Liver (tissue), 9 donors: ENCODE results near the gene TOMM22. TPM values are rescaled to one million over a fixed set of nuclear protein-coding genes. Genes with fewer than 3 reads are reported as not detected.

Experiments used
- DNase-seq: peaks from one replicate; pipeline ENCODE4 v3.0.0-alpha.2; 2017; ENCODE audit warnings: low spot score
- H3K27ac ChIP-seq, 2 donors: one replicate each; pipeline ENCODE4 v1.7.0; 2013; ENCODE audit warnings: inconsistent platforms in 2 of 2, low read length in 2 of 2, control low read depth in 1 of 2, low read depth in 1 of 2, mild to moderate bottlenecking in 1 of 2
- H3K27me3 ChIP-seq, 4 donors: one replicate each; pipeline versions ENCODE4 v1.6.1 to v1.7.0; 2013; ENCODE audit warnings: low read length in 3 of 4, inconsistent platforms in 1 of 4, mild to moderate bottlenecking in 1 of 4, moderate library complexity in 1 of 4; ENCODE audit not compliant: control insufficient read depth in 4 of 4, insufficient read depth in 4 of 4
- H3K36me3 ChIP-seq, 4 donors: one replicate each; pipeline versions ENCODE4 v1.6.1 to v1.7.0; 2013; ENCODE audit warnings: low read length in 3 of 4, mild to moderate bottlenecking in 3 of 4, low read depth in 1 of 4, moderate library complexity in 1 of 4; ENCODE audit not compliant: control insufficient read depth in 4 of 4, insufficient read depth in 3 of 4
- H3K4me1 ChIP-seq, 4 donors: one replicate each; pipeline versions ENCODE4 v1.6.1 to v1.7.0; 2013; ENCODE audit warnings: low read length in 3 of 4, mild to moderate bottlenecking in 3 of 4, moderate library complexity in 1 of 4; ENCODE audit not compliant: control insufficient read depth in 4 of 4, insufficient read depth in 4 of 4
- H3K4me3 ChIP-seq, 3 donors: one replicate each; pipeline versions ENCODE4 v1.6.1 to v1.7.0; 2013; ENCODE audit warnings: low read length in 3 of 3, control low read depth in 1 of 3, low read depth in 1 of 3, mild to moderate bottlenecking in 1 of 3
- H3K9ac ChIP-seq, 2 donors: one replicate each; pipeline ENCODE4 v1.7.0; 2013; ENCODE audit warnings: low read length in 2 of 2, mild to moderate bottlenecking in 2 of 2, moderate library complexity in 2 of 2, control low read depth in 1 of 2, low read depth in 1 of 2
- H3K9me3 ChIP-seq, 4 donors: one replicate each; pipeline versions ENCODE4 v1.6.1 to v1.7.0; 2013; ENCODE audit warnings: low read length in 3 of 4; ENCODE audit not compliant: control insufficient read depth in 4 of 4
- ATF3 ChIP-seq: IDR thresholded peaks from 2 replicates; pipeline ENCODE4 v1.6.1; 2016; ENCODE audit warnings: antibody characterized with exemption
- CTCF ChIP-seq: fragments of 150-350 bp; IDR thresholded peaks from 2 replicates; pipeline ENCODE4 v1.5.1; 2017; ENCODE audit warnings: improper control_type of control experiment, low read depth, low read length; ENCODE audit not compliant: missing input control
- GABPA ChIP-seq, 2 donors: IDR thresholded peaks in 1 of 2; conservative IDR thresholded peaks in 1 of 2; 2 replicates each; pipeline ENCODE4 v1.6.1; 2016; ENCODE audit warnings: antibody characterized with exemption in 2 of 2, mild to moderate bottlenecking in 1 of 2, moderate library complexity in 1 of 2
- HNF4A ChIP-seq, 2 donors: conservative IDR thresholded peaks; 2 replicates each; pipeline ENCODE4 v1.6.1; 2016; ENCODE audit warnings: antibody characterized with exemption in 2 of 2, mild to moderate bottlenecking in 2 of 2
- JUND ChIP-seq, 2 donors: IDR thresholded peaks; 2 replicates each; pipeline ENCODE4 v1.6.1; 2016; ENCODE audit warnings: antibody characterized with exemption in 2 of 2
- MAX ChIP-seq: IDR thresholded peaks from 2 replicates; pipeline ENCODE4 v1.6.1; 2016; ENCODE audit warnings: antibody characterized with exemption
- NR2F2 ChIP-seq: IDR thresholded peaks from 2 replicates; pipeline ENCODE4 v1.6.1; 2016; ENCODE audit warnings: antibody characterized with exemption
- RAD21 ChIP-seq, 2 donors: IDR thresholded peaks; 2 replicates each; pipeline ENCODE4 v1.6.1; 2016; ENCODE audit warnings: antibody characterized with exemption in 2 of 2, mild to moderate bottlenecking in 2 of 2
- RXRA ChIP-seq, 2 donors: IDR thresholded peaks; 2 replicates each; pipeline ENCODE4 v1.6.1; 2017 to 2018; ENCODE audit warnings: antibody characterized with exemption in 2 of 2, mild to moderate bottlenecking in 1 of 2
- SP1 ChIP-seq: IDR thresholded peaks from 2 replicates; pipeline ENCODE4 v1.6.1; 2018; ENCODE audit warnings: antibody characterized with exemption, mild to moderate bottlenecking
- YY1 ChIP-seq: IDR thresholded peaks from 2 replicates; pipeline ENCODE4 v1.6.1; 2016; ENCODE audit warnings: antibody characterized with exemption, mild to moderate bottlenecking
- WGBS: extraction: QIAGEN DNeasy Blood & Tissue Kit; methylation state at CpG from one replicate; pipeline ENCODE4 v1.1.7; 2013; 5-methylcytosine and 5-hydroxymethylcytosine counted together
- polyA plus RNA-seq, 2 donors: library from polyadenylated mRNA; stranded (reverse) in 1 of 2; unstranded in 1 of 2; fragments of 200-250 nt in 1 of 2; fragments of >200 nt in 1 of 2; fragmentation: Nextera tagmentation in 1 of 2; extraction: Ambion mirVana in 1 of 2; gene quantifications; one replicate each; pipeline versions ENCODE4 v1.2.1 to v1.2.3, GENCODE V29; 2013 to 2015
- total RNA-seq, 2 donors: library from RNA; depleted of rRNA; stranded (reverse); fragments of >200 nt; gene quantifications; one replicate each; pipeline ENCODE4 v1.2.3, GENCODE V29; 2014
- TF ChIP-seq, protein P1 (sequence below): IDR thresholded peaks from 2 replicates; pipeline ENCODE4 v1.6.1; 2016; ENCODE audit warnings: antibody characterized with exemption, mild to moderate bottlenecking
- TF ChIP-seq, protein P2 (sequence below): IDR thresholded peaks from 2 replicates; pipeline ENCODE4 v1.6.1; 2016; ENCODE audit warnings: antibody characterized with exemption
- donor health status: healthy.
- donor health status: healthy.
- donor health status: healthy.
- donor health status: healthy.
- donor health status: healthy.

The TOMM22 gene
- total and polyA plus RNA-seq, 4 donors: 20.2 to 44.3 (median 21.3) TPM

DNA sequence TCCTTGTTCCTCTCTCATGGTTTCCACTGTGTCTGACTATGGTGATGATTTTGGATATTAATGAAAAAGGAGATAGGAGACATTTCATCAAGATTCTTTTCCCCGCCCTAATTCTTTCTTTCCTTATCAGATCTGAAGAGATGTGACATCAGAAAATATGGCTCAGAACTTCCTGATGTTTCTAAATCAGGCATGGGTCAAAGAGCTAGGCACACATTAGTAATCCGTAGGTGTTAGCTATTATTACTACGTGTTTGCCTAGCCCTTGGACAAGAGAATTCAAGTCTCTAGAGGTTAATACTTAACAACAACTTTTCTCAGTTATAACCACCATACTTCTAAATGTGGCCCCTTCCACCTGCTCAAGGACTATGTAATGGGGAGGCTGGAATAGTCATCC is 13.2 kb downstream of the TOMM22 start (continued):
- TF ChIP-seq, protein P1, sequence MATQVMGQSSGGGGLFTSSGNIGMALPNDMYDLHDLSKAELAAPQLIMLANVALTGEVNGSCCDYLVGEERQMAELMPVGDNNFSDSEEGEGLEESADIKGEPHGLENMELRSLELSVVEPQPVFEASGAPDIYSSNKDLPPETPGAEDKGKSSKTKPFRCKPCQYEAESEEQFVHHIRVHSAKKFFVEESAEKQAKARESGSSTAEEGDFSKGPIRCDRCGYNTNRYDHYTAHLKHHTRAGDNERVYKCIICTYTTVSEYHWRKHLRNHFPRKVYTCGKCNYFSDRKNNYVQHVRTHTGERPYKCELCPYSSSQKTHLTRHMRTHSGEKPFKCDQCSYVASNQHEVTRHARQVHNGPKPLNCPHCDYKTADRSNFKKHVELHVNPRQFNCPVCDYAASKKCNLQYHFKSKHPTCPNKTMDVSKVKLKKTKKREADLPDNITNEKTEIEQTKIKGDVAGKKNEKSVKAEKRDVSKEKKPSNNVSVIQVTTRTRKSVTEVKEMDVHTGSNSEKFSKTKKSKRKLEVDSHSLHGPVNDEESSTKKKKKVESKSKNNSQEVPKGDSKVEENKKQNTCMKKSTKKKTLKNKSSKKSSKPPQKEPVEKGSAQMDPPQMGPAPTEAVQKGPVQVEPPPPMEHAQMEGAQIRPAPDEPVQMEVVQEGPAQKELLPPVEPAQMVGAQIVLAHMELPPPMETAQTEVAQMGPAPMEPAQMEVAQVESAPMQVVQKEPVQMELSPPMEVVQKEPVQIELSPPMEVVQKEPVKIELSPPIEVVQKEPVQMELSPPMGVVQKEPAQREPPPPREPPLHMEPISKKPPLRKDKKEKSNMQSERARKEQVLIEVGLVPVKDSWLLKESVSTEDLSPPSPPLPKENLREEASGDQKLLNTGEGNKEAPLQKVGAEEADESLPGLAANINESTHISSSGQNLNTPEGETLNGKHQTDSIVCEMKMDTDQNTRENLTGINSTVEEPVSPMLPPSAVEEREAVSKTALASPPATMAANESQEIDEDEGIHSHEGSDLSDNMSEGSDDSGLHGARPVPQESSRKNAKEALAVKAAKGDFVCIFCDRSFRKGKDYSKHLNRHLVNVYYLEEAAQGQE: no peak
- TF ChIP-seq MAX (no peak), ATF3 (no peak), HNF4A (conservative IDR thresholded peaks at IDR 0.05) (no peak)

GRCh38 chr22:38696606-38697424 is 15.1 kb downstream of the TOMM22 start:
- Histone ChIP-seq H3K36me3 (no peaks in the 10 kb centered on the region), H3K4me1 (peaks cover 8 to 37% (median 29%) of the 10 kb centered on the region in 4 donors), H3K9ac (no peak overlapping the region), H3K27me3 (no peaks in the 10 kb centered on the region), H3K9me3 (no peaks in the 10 kb centered on the region), H3K4me3 (no peak overlapping the region), H3K27ac (peak overlapping the region; percentile 15 to 43)
- TF ChIP-seq JUND (IDR thresholded peaks at IDR 0.05) (peak in 1 of 2 donors; percentile 49), ATF3 (no peak), YY1 (peak; percentile 22)
- WGBS: 50% methylated on average over 3 of the region's 3 CpGs
- DNase-seq: no peak

- Histone ChIP-seq H3K4me3 (no peak overlapping the region), H3K36me3 (no peaks in the 10 kb centered on the region), H3K9me3 (no peaks in the 10 kb centered on the region), H3K9ac (no peak overlapping the region), H3K27me3 (no peaks in the 10 kb centered on the region), H3K4me1 (peaks cover 8 to 37% (median 29%) of the 10 kb centered on the region in 4 donors), H3K27ac (peak overlapping the region; percentile 15 to 43)
- DNase-seq: peak; percentile 63
- 52% methylated on average over 8 of the region's 8 CpGs for WGBS
- TF ChIP-seq GABPA (IDR thresholded peaks at IDR 0.05 in 1 of 2, conservative IDR thresholded peaks at IDR 0.05 in 1 of 2): no peak
- TF ChIP-seq ATF3: no peak
- no peak for TF ChIP-seq NR2F2
- TF ChIP-seq YY1: peak; percentile 53
- no peak for TF ChIP-seq RAD21 (IDR thresholded peaks at IDR 0.05)
- TF ChIP-seq SP1: no peak
- peak in 1 of 2 donors; percentile 34 for TF ChIP-seq RXRA (IDR thresholded peaks at IDR 0.05)
- TF ChIP-seq, protein P1: peak; percentile 79
- TF ChIP-seq, protein P2, sequence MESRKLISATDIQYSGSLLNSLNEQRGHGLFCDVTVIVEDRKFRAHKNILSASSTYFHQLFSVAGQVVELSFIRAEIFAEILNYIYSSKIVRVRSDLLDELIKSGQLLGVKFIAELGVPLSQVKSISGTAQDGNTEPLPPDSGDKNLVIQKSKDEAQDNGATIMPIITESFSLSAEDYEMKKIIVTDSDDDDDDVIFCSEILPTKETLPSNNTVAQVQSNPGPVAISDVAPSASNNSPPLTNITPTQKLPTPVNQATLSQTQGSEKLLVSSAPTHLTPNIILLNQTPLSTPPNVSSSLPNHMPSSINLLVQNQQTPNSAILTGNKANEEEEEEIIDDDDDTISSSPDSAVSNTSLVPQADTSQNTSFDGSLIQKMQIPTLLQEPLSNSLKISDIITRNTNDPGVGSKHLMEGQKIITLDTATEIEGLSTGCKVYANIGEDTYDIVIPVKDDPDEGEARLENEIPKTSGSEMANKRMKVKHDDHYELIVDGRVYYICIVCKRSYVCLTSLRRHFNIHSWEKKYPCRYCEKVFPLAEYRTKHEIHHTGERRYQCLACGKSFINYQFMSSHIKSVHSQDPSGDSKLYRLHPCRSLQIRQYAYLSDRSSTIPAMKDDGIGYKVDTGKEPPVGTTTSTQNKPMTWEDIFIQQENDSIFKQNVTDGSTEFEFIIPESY: peak; percentile 20
- no peak for TF ChIP-seq CTCF
- peak in 1 of 2 donors; percentile 11 for TF ChIP-seq JUND (IDR thresholded peaks at IDR 0.05)
- TF ChIP-seq HNF4A (conservative IDR thresholded peaks at IDR 0.05): peak in 1 of 2 donors; percentile 10
Observed at GRCh38 chr22:38697425-38698089, 15.8 kb downstream of the TOMM22 start.
